Stimulated activated naive CD8-positive, alpha-beta T cell treated with anti-CD3 and anti-CD28 coated beads, Interleukin-15, Interleukin-2, amounts not matched to agents 100 U/mL and 50 U/mL, for 24 hours (primary cell): ENCODE data around the gene STAG1.
"Not testable (repeated sequence)": the region's sequence is repeated elsewhere in the genome, so short reads cannot be mapped to it uniquely, and the experiment has no call there.

Source experiments
- ATAC-seq: fragments of 150-1000 bp; cut with Tn5 transposase; one replicate; pipeline ENCODE4 v1.10.0; 2021
- DNase-seq: peaks from one replicate; pipeline ENCODE4 v3.0.0; 2021

STAG1 gene

DNA sequence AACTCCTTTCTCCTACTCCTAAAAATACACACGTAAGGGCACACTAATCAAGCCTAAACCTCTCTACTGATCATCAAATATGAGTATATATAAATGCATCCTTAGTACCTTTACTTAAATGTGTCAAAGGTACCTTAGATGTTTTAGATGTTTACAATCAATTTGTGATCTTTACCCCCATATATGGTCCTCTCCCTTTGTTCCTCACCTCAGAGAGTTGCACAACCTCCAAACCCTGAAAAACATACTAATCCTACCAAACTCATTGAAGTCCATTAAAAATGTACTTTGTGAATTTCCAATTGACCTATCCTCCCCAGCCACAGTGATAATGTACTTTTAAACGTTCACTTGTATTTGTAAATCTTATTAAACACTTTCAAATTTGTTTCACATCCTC lies 249.1 kb downstream of the STAG1 start:
- ATAC-seq = no peak
- DNase-seq = no peak

DNA sequence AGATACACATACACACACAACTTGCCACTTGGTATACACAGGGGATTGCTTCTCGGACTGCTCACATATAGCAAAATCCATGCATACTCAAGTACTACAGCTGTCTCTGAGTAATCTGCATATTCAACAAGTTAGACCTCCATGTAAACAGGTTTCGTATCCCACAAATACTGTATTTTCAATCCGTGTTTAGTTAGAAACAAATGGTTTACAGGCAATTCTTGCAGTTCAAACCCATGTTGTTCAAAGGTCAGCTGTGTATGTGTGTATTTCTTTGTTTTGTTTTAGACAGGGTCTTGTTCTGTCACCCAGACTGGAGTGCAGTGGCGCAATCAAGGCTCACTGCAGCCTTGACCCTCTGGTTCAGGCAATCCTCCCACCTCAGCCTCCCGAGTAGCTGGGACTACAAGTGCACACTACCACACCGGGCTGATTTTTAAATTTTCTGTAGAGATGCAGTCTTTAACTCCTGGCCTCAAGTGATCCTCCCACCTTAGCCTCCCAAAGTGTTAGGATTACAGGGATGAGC lies 253.2 kb downstream of the STAG1 start:
- no peak for ATAC-seq
- DNase-seq = no peak

DNA sequence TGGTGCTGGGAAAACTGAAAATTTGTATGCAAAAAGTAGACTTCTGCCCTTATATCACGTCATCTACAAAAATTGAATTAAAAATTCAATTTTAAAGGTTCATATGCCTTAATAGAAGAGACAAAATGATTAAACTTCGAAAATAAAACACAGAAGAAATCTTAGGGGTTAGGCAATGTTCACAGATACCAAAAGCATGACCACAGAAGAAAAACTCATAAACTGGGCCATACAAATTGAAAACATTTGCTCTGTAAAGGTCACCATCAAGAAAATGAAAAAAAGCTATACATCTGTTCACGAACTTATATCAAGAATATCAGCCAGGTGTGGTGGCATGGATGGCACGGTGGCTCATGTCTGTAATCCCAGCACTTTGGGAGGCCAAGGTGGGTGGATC lies 257.0 kb downstream of the STAG1 start:
- no peak for ATAC-seq
- DNase-seq = no peak

DNA sequence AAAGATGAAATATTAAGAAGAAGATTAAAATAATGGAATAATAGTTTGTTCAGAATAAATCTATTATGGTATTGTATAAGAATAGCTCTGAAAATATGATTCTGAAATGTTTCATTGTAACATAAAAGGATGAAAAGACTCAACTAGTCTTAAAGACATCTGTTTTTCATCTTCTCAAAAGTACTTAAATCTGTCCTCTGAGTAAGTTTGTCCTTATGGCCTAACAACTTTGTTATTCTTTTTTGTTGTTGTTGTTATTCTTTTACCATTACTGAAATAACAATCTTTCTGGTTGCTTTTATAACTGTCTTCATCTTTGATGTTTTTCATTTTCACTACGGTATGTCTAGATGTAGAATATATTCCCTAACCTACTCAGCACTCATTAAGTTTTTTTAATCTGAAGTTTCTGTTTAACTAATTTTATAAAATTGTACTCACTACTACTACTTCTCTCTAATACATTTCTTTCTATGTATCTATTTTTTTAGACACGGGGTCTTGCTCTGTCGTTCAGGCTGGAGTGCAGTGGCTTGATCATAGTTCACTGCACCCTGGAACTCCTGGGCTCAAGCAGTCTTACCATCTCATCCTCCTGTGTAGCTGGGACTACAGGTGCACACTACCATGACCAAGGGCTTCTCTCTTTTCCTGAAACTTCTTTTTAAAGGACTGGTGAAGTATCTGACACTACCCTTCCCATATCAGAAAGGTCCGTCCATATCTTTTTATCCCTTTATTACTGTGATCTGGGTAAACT lies 261.4 kb downstream of the STAG1 start:
- ATAC-seq (no peak), DNase-seq (no peak)

DNA sequence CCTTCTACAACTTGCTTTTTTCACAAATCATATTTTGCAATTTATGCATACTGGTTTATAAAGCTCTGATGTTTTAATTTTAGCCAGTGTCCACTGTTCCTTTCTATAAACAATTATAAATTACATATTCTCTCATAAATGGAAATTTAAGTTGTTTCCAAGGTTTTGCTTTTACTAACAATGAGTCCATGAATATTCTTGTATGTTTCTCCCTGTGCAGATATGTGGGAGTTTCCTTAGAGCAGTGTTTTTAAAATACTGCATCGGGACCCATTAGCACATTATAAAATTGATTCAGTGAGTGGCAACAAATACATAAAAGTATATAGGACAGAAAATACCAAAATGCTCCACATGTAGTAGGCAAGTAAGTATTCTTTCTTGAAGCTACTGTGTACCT lies 266.4 kb downstream of the STAG1 start:
- DNase-seq (no peak), ATAC-seq (no peak)

DNA sequence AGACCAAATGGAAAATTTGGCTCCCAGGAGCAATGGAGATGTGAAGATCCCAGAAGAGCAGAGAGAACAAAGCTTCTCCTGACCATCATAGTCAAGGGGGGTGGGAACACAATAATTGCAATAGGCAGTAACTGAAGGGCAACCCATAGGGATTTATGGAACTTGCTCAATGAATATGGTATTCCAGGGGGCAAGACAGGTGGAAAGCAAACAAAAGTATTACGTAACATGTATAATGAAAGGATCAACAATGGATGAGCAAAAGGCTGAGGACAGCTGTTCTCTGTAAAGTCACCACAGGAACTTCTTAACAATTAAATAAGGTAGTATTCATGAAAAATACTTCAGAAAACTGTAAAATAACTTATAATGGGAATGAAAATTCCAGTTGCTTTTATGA lies 275.9 kb downstream of the STAG1 start:
- no peak for ATAC-seq

DNA sequence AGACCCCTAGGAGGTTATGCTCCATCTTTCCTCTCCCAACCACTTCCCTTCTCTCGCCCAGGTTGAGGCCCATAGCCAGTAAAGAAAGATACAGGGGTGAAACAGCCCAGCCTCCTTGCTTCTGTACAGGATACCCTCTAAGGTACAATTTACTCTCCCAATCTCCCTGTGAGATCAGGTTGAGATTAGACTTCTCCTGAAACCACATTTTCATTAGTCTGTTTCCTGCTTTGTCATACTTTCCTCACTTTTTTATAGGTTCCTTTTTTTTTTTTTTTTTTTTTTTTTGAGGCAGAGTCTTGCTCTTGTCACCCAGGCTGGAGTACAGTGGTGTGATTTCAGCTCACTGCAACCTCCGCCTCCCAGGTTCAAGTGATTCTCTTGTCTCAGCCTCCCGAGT lies 277.3 kb downstream of the STAG1 start:
- ATAC-seq, DNase-seq: not testable (repeated sequence)

More for the DNA sequence above, 275.9 kb downstream of the STAG1 start:
- DNase-seq = no peak

DNA sequence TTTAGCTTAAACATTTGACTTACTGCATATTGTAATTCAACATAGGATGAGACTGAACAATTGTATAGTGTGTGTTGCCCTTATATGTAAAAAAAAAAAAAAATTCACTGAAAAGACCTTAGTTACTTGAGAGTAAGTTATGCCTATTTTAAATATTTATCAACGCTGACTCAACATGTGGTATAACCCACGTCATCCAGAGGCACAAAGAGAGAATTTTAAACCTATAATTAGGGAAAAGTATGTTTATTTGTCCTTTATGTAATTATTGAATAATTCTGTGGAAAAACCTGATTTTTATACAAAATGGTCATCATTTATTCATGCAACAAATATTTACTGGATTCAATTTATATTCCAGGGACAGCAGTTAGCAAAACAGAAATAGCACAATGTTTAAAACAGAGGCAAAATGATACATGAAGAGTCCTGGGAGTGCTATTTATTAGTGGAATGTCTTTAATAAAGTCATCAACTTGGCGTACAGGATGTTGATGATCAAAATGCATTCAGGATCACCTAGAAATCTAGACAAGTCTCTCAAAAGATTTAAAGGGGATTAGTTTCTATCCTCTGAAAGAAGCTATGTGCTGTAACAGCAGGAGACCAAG lies 278.4 kb downstream of the STAG1 start:
- ATAC-seq (no peak), DNase-seq (no peak)

DNA sequence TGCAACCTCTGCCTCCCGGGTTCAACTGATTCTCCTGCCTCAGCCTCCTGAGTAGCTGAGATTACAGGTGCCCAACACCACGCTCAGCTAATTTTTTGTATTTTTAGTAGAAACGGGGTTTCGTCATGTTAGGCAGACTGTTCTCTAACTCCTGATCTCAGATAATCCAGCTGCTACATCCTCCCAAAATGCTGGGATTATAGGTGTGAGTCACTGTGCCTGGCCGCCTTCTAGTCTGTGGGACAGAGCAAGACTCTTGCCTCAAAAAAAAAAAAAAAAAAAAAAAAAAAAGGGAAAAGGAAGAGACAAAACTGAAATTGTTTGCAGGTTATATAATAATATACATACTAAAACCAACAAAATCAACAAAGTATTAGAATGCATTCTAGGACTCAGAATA lies 286.9 kb downstream of the STAG1 start:
- no peak for ATAC-seq
- DNase-seq = no peak

DNA sequence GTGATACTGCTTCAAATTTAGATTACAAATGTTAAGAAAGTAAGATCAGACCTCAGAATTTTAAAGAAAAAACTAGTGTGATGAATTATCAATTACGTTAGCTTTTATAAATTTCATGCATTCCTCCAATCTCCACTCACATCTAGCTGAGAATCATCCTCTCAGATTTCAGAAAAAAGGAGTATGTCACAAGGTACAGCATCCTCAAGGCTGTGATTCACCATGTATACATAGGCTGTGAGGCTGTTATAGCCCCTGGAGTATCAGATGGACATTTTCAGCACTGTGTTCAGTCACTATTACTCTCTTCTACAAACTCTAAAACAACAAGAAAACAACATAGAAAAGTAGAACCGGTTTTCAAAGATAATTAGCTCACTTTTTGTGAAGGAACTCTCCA lies 287.7 kb downstream of the STAG1 start:
- ATAC-seq = no peak
- DNase-seq = no peak

DNA sequence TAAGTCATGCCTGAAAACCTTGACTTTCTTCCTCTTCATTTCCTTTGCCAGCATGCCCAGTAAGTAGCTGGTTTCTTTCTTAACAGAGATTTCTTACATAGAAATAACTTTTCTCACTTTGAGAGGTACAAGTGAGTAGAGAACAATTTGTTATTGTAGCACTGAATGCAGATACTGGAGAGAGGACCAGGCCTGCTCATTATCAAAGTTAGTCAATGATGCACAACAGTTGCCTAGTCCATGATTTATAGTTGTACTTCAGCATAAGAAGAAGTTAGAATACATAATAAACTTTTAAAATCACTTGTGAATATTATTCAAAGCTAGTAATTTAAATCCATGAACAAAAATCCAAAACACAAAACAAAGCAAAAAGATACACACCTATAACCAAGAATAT lies 289.0 kb downstream of the STAG1 start:
- no peak for DNase-seq
- ATAC-seq = no peak

DNA sequence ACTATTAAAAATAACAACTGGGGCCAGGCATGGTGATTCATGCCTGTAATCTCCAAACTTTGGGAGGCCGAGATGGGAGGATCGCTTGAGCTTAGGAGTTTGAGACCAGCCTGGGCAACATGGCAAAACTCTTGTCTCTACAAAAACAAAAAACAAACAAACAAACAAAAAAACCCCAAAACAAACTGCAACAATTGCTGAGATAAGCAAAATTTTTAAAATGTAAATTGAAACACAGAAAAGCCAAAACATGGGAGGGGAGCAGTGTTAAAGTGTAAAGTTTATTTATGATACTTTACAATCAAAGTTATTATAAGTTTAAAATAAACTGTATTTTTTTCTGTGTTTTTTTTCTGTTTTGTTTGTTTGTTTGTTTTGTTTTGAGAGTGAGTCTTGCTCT lies 294.4 kb downstream of the STAG1 start:
- no peak for ATAC-seq
- DNase-seq = no peak

DNA sequence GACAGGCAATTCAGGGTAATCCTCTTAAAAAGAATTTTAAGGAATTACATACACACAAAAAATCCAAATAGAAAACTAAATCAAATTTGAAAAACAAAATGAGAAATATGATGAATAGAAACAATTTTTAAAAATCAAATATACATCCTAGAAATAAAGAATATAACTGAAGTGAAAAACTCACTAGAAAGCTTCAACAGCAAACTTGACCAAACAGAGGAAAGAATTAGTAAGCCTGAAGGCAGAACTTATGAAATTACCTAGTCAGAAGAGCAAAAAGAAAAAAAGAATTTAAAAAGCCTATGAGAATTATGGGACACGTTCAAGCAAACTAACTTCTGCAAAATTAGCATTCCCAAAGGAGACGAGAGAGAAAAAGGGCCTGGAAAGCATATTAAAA lies 296.0 kb downstream of the STAG1 start:
- DNase-seq (no peak), ATAC-seq (no peak)

DNA sequence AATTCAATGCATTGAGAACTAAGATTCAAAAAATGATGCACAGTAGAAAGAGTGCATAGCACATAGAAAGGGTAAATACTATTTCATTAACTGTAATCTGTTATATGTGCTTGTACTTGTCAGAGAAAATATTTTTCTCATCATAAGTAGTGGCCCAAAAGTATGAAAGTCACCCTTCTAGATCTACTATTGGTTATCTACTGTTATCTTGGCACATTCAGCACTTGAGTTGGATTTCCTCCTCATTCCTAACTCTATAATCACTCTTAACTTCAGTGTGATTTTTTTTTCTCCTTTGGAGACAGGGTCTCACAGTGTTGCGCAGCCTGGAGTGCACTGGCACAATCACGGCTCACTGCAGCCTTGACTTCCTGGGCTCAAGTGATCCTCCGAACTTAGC lies 307.6 kb downstream of the STAG1 start:
- no peak for DNase-seq
- no peak for ATAC-seq

DNA sequence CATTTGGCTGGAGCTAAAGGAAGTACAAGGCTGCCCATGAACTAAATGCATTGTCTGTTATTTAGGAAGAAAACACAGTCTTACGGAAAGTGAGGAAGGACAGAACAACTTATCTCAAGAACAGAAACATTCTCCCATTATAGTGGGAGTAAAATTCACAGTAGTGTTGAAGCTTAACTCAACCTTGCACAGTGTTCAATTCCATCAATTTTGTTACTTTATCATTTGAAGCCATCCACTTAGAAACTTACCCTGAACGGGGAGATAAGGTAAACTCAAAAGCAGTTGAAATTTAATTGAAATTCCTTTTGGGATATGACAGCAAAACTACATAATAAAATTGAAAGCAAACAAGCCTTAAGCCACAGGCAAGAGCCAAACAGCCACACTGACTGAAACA lies 315.1 kb downstream of the STAG1 start:
- no peak for ATAC-seq
- no peak for DNase-seq

DNA sequence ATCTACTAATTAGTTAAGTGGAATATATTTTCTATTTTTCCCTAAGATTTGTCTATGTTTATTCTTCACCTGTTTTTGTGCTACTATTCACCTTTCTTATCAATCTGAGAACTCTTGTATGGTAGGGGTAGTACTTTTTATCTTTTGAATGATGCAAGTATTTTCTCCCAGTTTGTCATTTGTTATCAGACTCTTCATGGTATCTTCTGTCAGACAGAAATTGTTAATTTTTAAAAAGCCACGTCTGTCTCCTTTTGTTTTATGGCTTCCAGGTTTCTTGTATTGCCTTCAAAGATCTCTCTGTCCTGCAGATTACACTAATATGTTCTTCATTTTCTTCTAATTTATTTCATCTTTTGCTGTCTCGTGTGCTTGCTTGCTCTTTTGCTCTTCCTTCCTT lies 317.7 kb downstream of the STAG1 start:
- no peak for DNase-seq
- ATAC-seq = no peak

DNA sequence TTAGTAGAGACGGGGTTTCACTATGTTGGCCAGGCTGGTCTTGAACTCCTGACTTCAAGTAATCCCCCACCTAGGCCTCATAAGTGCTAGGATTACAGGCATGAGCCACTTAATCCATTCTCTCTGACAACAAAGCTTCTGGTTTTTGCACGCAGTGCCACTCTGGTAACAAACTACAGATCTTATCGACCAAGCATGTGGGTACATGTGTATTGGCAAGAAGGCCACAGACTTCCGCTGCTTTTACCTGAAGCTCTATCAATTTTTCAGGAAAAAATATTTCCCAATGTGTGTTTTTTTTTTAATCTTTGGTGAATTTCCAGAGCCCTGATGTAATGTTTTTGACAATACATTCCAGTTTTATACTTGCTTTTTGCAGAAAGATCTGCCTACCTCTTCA lies 319.5 kb downstream of the STAG1 start:
- no peak for ATAC-seq

DNA sequence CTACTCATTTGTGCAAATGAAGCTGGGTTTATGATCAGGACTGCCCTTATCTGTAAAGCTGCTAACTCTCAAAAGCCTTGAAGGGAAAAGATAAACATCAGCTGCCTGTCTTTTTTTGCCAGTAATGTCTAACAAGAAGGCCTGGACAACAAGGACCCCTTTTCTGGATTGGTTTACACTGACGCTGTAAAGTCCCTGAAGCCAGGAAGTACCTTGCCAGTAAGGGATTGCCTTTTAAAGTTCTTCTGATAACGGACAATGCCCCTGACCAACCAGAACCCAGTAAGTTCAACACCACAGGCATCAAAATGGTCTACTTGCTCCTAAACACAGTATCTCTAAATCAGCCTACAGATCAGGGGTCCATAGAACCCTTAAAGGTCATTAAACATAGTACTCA lies 324.0 kb downstream of the STAG1 start:
- no peak for DNase-seq
- no peak for ATAC-seq

More for the DNA sequence above, 319.5 kb downstream of the STAG1 start:
- DNase-seq = no peak

DNA sequence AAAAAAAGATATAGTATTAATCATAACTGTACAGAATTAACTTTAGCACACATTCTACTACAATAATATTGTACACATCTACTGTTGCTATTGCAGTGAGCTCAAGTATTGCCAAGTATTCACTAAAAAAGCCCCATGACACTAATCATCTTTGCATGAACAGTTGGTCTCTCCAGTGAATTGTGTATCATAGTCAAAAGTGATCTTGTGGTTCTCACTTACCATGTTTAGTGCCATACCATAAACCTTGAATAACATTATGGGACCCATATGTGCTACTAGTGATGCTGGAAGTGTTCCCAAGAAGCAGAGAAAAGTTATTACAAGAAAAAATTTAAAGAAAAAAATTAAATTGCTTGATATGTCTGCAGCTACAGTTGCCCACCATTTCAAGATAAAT lies 324.9 kb downstream of the STAG1 start:
- ATAC-seq (no peak), DNase-seq (no peak)

DNA sequence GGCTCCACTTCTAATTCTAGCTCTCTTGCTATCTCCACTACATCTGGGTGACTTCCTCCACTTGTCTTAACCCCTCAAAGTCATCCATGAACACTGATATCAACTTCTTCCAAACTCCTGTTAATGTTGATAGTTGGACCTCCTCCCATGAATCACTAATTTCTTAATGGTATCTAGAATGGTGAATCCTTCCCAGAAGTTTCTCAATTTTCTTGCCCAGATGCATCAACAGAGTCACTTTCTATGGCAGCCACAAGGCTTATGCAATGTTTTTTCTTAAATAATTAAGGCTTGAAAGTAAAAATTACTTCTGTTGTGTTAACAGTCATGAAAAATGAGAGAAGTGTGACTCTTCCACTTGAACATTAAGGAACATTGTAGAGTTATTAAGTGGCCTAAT lies 337.7 kb downstream of the STAG1 start:
- DNase-seq = no peak
- ATAC-seq = no peak

DNA sequence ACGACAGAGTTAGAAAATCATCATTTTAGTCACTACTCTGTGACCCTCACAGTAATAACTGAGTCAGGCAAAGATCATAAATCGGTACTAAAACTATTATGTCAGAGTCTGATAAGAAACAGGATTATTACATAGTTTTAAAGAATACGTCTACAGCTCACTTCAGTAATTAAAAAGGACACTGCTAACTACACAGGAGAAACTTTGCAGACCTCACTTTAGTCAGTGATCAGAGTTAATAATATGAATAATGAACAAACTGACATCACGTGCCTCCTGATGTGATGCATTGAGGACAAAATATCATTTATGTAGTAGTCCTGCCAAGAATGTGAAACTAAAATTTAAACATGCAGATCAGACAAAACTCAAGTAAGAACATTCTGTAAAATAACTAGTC lies 339.9 kb downstream of the STAG1 start:
- ATAC-seq = no peak

DNA sequence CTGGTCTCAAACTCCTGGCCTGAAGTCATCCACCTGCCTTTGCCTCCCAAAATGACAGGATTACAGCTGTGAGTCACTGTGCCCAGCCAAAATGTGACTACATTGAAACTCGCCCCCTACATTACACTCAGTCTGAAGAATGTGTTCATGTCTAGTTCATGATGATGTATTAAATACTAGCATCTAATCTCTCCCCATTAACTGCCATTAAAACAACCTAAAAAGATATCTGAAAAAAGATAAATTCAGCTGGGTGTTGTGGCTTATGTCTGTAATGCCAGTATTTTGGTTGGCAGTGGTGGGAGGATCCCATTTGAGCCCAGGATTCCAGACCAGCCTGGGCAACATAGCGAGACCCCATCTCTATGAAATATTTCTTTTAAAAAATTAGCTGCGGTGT lies 342.6 kb downstream of the STAG1 start:
- DNase-seq (no peak), ATAC-seq (no peak)

More for the DNA sequence above, 339.9 kb downstream of the STAG1 start:
- no peak for DNase-seq

DNA sequence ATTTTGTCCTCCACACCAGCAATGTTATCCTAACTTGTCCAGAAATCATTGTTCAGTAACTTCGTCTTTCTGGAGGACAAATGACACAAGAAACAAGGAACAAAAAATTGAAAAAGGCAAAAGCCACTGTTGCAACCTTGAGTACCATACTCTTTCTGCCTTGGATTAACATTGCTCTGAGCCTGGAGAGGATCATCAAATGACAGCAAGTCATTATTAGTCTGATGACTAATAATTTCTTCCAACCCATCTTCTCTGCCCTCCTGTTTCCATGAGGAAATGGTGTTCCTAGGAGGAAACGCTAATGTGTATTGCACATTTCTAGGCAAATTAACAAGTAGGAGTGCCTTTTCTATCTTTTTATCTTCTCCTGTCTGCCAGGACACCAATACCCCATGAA lies 348.1 kb downstream of the STAG1 start:
- ATAC-seq (no peak), DNase-seq (no peak)

DNA sequence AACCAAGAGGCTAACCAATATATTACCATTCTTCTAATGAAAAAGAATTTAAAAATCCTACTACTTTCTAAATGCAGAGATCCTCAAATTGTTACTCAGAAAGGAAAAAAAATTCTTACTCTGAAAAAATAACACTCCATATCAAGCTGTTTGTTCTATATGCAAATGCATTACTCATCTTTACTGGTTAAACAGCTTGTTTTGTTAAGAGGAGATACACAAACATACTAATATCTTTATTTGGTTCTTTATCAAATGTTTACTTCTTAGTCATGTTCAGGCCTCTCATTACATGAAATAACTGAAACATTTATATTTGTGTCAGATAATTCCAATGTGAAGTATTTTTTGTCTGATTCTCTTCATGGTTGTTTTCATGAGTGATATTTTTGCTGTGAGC lies 355.3 kb downstream of the STAG1 start:
- ATAC-seq (no peak), DNase-seq (no peak)
